DMS53 treated with DMSO at 0.1 percent for 48 hours (cell line): ENCODE measurements around the gene CCDC170.
"Not testable (repeated sequence)": the region's sequence is repeated elsewhere in the genome, so short reads cannot be mapped to it uniquely, and the experiment has no call there.

Source experiments
- DNase-seq: peaks from one replicate; lab custom pipeline; 2025; ENCODE audit not compliant: unreplicated experiment; lab: John Stamatoyannopoulos, UW

Gene CCDC170

GRCh38 chr6:151493804-151494234 lies at the start of gene CCDC170:
CCDC170 (plus strand) TSS chr6:151494017; CDS start chr6:151494129, 112 bp downstream.
- no peak for DNase-seq

GRCh38 chr6:151445482-151445881 lies 48.3 kb upstream of the CCDC170 start:
- DNase-seq: no peak

GRCh38 chr6:151447237-151447636 lies 46.6 kb upstream of the CCDC170 start:
- no peak for DNase-seq

- no peak for DNase-seq
Observed at GRCh38 chr6:151448623-151449022, 45.2 kb upstream of the CCDC170 start.

- DNase-seq: not testable (repeated sequence)
Observed at GRCh38 chr6:151450928-151451327, 42.9 kb upstream of the CCDC170 start.

- no peak for DNase-seq
Observed at GRCh38 chr6:151451417-151451949, 42.3 kb upstream of the CCDC170 start.

- peak; percentile 97 for DNase-seq
Observed at GRCh38 chr6:151451950-151452749, 41.7 kb upstream of the CCDC170 start, which contains the start of gene RMND1. RMND1 (minus strand) TSS chr6:151452126; CDS start chr6:151445811, 6,315 bp downstream.

- DNase-seq: no peak
Observed at GRCh38 chr6:151452750-151453427, 40.9 kb upstream of the CCDC170 start.

- DNase-seq: not testable (repeated sequence)
Observed at GRCh38 chr6:151455751-151456398, 37.9 kb upstream of the CCDC170 start.

- DNase-seq: no peak
Observed at GRCh38 chr6:151461673-151462072, 32.1 kb upstream of the CCDC170 start.

- no peak for DNase-seq
Observed at GRCh38 chr6:151464702-151465101, 29.1 kb upstream of the CCDC170 start.

GRCh38 chr6:151475653-151476523 lies 17.9 kb upstream of the CCDC170 start:
- DNase-seq: peak; percentile 58

- DNase-seq: no peak
Observed at GRCh38 chr6:151477726-151478125, 16.1 kb upstream of the CCDC170 start.

GRCh38 chr6:151478670-151479069 lies 15.1 kb upstream of the CCDC170 start:
- no peak for DNase-seq

GRCh38 chr6:151481786-151482185 lies 12.0 kb upstream of the CCDC170 start:
- no peak for DNase-seq

GRCh38 chr6:151482290-151482689 lies 11.5 kb upstream of the CCDC170 start:
- no peak for DNase-seq

- no peak for DNase-seq
Observed at GRCh38 chr6:151483994-151484393, 9.8 kb upstream of the CCDC170 start.

- no peak for DNase-seq
Observed at GRCh38 chr6:151488226-151488625, 5.6 kb upstream of the CCDC170 start.

GRCh38 chr6:151490996-151491395 lies 2.8 kb upstream of the CCDC170 start:
- DNase-seq: no peak

- peak; percentile 11 for DNase-seq
Observed at GRCh38 chr6:151493161-151493803, 535 bp upstream of the CCDC170 start.
